Measurements from ENCODE around the gene SOX15.

The SOX15 gene

DNA sequence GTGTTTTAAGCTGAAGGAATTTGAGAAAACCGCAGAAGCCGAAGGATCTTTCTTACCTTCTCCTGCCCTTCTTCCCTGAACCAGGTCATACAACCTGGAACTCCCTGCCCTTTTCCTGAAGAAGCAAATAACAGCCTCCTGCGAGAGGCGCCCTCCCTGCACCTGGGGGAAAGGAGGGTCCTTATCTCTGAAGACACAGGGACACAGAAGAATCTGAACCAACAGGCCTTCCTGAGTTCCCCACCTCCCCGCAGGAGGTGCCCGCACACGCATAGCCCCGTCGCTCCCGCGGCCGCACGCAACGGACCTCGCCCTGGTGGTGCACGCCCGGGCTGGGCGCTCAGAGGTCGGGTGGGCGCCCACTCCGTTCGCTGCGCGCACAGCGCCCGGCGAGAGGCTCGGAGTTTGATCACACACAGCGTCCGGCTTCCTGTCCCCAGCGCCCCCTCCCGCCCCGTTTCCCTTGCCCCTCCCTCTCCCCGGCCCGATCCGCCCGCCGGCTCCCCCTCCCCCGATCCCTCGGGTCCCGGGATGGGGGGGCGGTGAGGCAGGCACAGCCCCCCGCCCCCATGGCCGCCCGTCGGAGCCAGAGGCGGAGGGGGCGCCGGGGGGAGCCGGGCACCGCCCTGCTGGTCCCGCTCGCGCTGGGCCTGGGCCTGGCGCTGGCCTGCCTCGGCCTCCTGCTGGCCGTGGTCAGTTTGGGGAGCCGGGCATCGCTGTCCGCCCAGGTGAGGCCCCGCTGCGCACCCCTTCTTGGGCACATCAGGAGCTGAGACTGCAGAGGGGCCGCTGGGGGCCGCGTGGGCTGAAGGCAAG, 41.1 kb downstream of the SOX15 start, which contains the start of gene TNFSF12:
Gene TNFSF12 (plus strand): TSS at position 474 of the 816 bp plus-strand sequence. CDS start 96 bp downstream, at position 570.
- DNase-seq (ENCODE audit: low spot score in 2 of 2), result peak in 1 of 2 donors; percentile 48
- no peaks in the 10 kb centered on the region for H3K9me3 Mint-ChIP-seq

GRCh38 chr17:7544911-7545310, 45.0 kb downstream of the SOX15 start:
- Mint-ChIP-seq H3K9me3 (no peaks in the 10 kb centered on the region), H3K4me1 (peaks cover 14% of the 10 kb centered on the region), H3K36me3 (no peaks in the 10 kb centered on the region), H3K27me3 (no peaks in the 10 kb centered on the region), H3K27ac (no peak overlapping the region), H3K4me3 (no peak overlapping the region)
- no peak for ATAC-seq (ENCODE audit: low read depth)
- DNase-seq (ENCODE audit: low spot score in 2 of 2), result no peak

More for the DNA sequence above, 41.1 kb downstream of the SOX15 start, which contains the start of gene TNFSF12:
- H3K4me1 Mint-ChIP-seq, result peaks cover 35% of the 10 kb centered on the region
- peak within 1 kb of the TSS; percentile 80 for H3K27ac Mint-ChIP-seq
- peaks cover 5% of the 10 kb centered on the region for H3K36me3 Mint-ChIP-seq
- peak; percentile 35 for ATAC-seq (ENCODE audit: low read depth)
- H3K4me3 Mint-ChIP-seq, result peak within 1 kb of the TSS; percentile 83
- H3K27me3 Mint-ChIP-seq, result no peaks in the 10 kb centered on the region

DNA sequence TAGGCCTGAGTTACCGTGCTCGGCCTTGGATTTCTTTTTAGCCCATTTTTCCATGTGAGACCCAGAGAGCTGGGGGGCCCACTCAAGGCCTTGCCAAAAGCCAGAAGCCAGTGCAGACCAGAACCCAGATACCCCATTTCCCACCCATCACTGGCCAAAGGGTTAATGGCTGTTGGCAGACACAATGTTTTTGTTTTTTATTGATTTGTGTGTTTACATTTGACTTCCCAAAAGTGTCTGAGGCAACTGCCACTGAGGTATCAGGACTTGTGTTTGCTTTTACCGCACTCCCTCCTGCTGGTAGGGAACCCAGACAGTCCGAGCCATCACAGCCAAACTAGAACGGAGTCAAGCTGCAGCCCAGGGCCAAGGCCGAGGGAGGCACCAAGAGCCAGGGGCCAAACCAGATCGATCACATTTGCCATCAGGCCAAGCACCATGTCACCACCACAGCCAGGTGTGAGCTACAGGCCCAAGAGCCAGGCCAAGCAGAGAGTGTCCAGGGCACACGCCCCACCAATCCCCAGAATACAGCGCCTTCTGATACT, 48.7 kb downstream of the SOX15 start:
- ATAC-seq (ENCODE audit: low read depth), result no peak
- Mint-ChIP-seq H3K36me3 (no peaks in the 10 kb centered on the region), H3K27ac (no peak overlapping the region), H3K9me3 (no peaks in the 10 kb centered on the region), H3K27me3 (no peaks in the 10 kb centered on the region), H3K4me1 (no peaks in the 10 kb centered on the region), H3K4me3 (no peak overlapping the region)
- no peak for DNase-seq (ENCODE audit: low spot score in 2 of 2)

GRCh38 chr17:7538891-7539545, 50.9 kb downstream of the SOX15 start:
- Mint-ChIP-seq H3K27ac (no peak overlapping the region), H3K36me3 (no peaks in the 10 kb centered on the region), H3K4me1 (no peaks in the 10 kb centered on the region), H3K4me3 (no peak overlapping the region), H3K27me3 (no peaks in the 10 kb centered on the region), H3K9me3 (no peaks in the 10 kb centered on the region)
- no peak for ATAC-seq (ENCODE audit: low read depth)
- no peak for DNase-seq (ENCODE audit: low spot score in 2 of 2)
